GM19452 (cell line): ENCODE data around the gene CERS2.
A peak's percentile ranks its signal among the peaks of the same experiment; 100 is the strongest.
"Not testable (repeated sequence)": the region's sequence is repeated elsewhere in the genome, so short reads cannot be mapped to it uniquely, and the experiment has no call there.

Experiments used
- ATAC-seq: cut with Tn5 transposase; IDR thresholded peaks from one replicate; pipeline ENCODE4 v1.9.1; 2021; ENCODE audit not compliant: unreplicated experiment

Gene CERS2

DNA sequence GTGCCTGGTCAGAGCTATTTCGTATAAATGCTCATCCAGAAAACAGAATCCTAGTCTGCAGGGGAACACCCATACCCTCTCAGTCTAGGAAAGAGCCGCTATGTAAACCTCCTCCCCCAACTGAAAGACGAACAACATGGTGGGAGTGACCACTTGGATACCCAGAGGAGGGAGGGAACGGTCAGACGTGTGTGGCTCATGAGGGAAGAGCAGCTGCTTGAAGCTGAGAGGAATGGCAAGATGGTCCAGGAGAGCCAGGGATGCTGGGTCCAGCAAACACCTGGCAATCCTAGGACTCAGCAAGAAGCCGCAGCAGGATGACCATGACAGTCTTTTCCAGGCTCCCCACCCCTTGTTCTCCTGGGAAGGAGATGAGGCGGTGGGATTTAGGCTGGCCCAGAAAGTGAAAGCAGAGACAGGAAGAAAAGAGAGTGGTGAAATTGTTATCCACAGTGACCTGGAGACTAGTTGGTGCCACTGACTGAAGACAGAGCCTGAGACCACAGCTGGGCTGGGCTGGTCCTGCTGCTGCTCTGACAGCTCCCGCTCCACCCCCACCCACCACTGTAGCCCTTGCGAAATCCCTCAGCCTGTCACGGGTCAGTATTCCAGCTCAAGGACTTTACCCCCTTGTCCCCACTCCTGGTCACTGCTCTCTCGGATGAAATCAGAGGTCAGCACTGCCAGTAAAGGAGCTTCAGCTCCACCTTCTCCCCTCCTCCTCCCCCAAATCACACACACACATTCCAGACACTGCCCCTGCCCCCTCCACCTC is 3.6 kb downstream of the CERS2 start:
- ATAC-seq: no peak

DNA sequence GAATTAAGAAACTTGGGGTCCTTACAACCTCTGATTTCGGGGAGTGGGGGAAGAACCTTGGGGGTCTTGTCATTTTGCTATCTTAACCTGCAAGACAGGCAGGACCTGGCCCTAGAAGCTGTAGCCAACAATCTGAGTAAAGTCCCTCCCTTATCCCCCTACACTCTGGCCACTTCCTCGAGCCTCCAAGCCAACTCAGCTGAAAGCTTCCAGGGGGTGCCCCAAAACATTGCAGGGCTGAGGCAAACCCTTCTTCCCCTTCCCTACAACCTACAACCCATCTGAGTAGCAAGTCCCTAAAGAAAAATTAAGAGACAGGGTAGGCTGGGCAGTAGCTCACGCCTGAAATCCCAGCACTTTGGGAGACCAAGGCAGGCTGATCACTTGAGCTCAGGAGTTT is 5.0 kb downstream of the CERS2 start:
- no peak for ATAC-seq

DNA sequence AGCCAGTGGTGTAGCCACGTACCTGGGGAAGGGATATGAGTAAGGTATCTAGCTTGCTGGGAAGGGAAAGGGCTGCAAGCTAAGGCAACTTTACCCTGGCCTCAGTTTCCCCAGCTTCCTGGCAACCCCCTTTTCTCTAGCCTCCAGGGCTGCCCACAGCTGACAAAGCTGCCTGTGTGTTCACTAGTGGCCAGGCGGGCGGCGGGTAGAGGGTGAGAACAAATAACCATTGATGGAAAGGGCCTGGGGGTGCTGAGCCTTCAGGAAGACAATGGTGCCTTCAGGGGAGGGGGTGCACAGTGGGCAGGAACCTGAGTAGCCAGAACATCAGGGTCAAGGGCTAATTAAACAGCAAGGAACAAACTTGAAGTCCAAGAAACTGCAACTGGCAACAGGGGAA is 6.1 kb downstream of the CERS2 start:
- ATAC-seq: no peak

DNA sequence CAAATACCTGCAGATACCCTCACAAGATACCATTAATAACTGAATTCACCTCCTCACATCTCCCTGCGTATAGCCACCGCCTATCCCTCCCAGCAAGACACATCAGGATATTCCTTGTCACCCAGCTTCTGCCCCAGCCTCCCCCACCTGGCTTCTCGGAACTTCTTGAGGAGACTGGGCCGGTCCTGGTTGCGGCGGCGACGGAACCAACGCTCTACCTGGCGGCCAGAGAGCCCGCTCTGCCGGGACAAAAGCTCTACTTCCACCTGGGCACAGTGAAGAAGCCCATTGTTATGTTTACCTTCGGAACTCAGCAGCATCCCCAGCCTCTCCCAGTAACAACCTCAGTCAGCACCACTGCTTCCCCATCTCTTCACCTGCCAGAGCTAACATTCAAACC is 6.7 kb downstream of the CERS2 start:
- ATAC-seq: no peak

DNA sequence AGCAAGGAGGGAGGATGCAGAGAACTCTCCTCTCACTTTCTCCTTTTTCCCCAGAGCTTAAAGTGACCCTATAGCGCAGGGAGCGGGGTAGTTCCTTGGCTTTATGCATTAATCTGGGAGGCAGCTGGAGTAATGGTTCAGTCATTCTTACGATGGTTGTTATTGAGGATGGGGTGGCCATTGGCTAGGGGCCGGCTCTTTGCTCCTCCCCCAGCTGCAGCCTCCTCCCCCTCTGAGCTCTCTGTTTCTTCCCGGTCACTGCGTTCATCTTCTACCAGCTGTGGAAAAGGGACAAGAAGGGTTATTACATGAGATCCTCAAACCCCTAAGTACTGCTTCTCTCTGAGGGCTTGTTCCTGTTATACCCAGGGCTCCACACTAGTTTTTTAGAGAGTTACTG is 8.6 kb downstream of the CERS2 start:
- no peak for ATAC-seq

DNA sequence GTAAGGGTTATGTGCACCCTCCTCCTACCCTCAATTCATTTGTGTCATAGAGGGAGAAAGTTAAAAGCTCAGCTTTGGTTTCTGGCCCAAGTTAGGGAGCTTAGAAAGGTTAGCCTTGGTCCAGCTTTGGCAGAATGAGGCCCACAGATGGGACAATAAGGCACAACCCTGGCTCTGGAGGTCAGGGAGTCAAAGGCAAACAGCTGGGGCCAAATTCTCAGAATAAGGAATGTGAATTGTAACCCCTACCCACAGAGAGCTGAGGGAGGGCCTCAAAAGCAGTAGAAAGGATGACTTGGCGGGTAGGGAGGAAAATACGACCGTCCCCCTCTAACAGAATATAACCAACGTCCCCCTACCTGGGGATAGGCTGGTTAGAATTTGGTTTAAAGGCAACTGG is 9.0 kb downstream of the CERS2 start:
- ATAC-seq: no peak

DNA sequence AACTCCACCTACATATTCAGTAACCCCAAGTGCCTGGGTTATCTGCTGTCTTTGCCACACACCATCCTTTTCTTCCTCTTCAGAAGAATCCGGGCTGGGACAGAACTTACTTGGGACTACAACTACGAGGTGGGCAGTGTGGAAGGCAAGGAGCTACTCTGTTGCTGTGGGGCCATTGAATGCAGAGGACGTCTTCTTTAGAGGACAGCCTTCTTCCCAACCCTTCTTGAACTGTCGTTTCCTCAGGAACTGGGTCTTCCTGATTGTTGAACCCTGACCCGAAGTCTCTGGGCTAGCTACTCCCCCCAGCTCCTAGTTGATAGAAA is 10.5 kb downstream of the CERS2 start:
- no peak for ATAC-seq

DNA sequence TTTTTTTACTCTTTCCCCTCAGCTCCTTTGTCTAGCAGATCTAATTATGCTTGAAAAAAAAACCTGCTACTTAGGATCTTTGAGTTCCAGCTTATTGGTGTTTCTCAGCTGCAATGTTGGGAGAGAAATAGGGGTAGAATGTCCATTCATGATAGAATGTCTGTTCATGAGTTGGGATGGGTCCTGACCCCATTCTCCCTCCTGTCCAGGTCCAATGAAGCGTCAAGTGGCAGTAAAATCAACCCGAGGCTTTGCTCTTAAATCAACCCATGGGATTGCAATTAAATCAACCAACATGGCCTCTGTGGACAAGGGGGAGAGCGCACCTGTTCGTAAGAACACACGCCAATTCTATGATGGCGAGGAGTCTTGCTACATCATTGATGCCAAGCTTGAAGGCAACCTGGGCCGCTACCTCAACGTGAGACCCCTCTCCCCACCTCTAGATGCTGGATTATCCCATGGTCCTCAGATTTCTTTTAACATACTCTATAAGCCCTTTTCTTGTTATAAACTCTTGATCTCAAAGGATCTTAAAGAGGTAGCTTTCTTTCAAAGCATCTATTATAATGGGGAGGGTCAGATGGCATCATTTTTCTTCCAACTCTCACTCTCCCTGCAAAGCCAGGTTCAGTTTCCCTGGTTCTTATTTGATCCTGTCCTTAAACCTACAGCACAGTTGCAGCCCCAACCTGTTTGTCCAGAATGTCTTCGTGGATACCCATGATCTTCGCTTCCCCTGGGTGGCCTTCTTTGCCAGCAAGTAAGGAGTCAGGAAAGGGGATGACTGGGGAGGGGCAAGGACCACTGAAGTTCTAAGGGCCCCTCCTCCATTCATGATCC is 11.1 kb downstream of the CERS2 start:
- no peak for ATAC-seq

DNA sequence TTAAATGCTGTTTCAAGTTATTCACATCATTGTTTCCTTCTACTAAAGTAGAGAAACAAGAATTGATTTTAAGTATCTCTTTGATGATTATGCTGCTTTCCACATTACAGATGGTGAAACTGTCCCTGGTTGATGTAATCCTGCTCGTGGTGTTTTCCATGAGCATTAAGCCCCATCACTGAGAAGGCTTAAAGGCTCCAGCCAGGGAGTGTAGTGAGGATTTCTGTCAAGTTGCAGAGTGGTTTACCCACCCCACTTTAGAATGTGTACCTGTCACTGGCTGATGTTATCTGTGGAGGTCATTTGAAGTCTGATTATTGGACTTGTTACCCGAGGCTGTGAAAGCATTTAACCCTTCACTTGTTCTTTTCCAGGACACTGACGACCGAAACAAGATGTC is 12.9 kb downstream of the CERS2 start:
- no peak for ATAC-seq

DNA sequence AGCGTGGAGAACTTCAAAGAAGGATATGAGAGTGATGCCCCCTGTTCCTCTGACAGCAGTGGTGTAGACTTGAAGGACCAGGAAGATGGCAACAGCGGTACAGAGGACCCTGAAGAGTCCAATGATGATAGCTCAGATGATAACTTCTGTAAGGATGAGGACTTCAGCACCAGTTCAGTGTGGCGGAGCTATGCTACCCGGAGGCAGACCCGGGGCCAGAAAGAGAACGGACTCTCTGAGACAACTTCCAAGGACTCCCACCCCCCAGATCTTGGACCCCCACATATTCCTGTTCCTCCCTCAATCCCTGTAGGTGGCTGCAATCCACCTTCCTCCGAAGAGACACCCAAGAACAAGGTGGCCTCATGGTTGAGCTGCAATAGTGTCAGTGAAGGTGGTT is 14.0 kb downstream of the CERS2 start:
- no peak for ATAC-seq

DNA sequence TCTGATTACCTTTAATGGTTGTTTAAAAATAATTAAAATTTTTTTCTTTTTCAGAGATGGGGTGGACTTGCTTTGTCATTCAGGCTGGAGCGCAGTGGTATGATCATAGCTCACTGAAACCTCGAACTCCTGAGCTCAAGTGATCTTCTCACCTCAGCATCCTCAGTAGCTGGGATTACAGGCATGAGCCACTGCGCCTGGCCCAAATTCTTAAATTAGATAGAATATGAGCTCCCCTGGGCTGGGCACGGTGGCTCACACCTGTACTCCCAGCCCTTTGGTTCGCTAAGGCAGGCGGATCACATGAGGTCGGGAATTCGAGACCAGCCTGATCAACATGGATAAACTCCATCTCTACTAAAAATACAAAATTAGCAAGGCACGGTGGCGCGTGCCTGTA is 17.0 kb downstream of the CERS2 start:
- ATAC-seq: no peak

DNA sequence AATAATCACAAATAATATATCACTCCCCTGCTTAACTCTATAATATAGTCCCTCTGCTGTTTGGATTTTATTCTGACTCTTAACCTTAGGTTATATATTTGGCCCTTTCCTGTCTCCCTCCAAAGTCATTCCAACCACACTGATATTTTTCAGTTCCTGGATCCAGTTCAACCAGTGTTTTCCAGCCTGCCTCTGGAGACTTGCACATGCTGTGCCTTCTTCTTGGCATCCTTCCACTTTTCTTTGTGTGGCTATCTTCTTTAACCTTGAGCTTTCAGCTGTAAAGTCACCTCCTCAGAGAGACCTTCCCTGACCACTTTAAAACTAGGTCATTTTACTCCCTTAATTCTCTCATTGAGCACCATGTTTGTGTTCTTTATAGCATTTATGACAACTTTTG is 19.4 kb downstream of the CERS2 start:
- no peak for ATAC-seq

DNA sequence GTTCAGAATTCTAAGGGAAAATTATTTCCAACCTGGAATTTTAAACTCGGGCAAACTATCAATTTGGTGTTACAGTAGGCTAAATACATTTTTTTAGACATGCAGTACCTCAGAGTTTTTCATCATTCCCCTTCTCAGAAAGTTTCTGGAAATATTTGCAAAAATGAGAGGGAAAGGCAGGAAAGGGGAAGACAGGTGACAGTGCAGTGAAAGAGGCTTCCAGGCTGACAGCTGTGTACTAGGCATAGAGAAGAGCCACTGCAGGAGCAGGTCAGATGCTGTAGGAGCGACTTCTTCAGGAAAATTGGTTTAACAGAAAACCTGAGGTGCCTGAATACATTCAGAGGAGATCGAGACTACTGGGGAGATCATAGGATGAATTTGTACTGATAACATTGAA is 19.9 kb downstream of the CERS2 start:
- ATAC-seq: no peak

DNA sequence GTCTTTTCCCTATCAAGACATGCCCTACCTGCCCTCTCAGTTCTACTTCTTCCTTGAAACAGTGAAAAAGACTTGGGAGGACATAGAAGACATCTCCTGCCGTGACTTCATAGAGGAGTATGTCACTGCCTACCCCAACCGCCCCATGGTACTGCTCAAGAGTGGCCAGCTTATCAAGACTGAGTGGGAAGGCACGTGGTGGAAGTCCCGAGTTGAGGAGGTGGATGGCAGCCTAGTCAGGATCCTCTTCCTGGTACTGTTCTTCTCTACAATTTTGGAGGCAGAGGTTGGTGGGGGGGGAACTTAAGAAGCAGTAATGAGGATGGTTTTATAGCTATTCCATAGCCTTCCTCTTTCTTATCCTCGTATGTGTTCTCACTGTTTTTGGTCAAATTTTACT is 29.8 kb downstream of the CERS2 start:
- ATAC-seq: no peak

DNA sequence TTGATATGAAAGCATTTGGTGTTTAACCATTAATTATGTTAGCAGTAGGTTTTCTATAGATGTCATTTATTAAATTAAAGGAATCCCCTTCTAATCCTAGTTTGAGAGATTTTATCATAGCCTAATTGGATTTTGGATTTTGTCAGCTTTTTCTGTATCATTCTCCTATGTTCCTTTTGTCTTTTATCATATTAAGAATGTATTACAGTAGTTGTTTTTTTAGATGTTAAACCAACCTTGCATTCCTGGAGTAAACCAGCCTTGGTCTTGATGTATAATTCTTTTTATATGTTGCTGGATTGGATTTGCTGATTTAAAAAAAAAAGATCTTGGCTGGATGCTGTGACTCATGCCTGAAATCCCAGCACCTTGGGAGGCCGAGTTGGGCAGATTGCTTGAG is 42.9 kb downstream of the CERS2 start:
- no peak for ATAC-seq

DNA sequence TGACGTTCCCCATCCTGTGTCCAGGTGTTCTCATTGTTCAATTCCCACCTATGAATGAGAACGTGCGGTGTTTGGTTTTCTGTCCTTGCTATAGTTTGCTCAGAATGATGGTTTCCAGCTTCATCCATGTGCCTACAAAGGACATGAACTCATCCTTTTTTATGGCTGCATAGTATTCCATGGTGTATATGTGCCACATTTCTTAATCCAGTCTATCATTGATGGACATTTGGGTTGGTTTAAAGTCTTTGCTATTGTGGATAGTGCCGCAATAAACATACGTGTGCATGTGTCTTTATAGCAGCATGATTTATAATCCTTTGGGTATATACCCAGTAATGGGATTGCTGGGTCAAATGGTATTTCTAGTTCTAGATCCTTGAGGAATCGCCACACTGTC is 45.9 kb downstream of the CERS2 start:
- not testable (repeated sequence) for ATAC-seq

DNA sequence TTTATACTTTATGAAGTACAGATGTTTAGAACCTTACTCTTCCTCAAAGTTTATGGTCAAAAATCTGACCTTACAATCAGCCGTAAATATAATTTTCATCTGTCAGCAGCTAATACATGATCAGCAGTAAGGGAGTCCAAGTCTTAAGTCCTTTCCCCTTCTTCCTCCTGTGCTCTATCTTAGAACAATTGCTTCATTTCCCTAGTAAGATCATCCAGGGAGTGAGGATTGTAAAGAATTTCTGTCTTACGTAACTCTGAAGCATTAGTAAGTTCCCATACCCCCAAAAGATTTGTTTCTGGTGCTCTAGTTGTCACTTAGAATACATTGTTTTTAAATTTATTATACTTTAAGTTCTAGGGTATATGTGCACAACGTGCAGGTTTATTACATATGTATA is 46.3 kb downstream of the CERS2 start:
- ATAC-seq: no peak

DNA sequence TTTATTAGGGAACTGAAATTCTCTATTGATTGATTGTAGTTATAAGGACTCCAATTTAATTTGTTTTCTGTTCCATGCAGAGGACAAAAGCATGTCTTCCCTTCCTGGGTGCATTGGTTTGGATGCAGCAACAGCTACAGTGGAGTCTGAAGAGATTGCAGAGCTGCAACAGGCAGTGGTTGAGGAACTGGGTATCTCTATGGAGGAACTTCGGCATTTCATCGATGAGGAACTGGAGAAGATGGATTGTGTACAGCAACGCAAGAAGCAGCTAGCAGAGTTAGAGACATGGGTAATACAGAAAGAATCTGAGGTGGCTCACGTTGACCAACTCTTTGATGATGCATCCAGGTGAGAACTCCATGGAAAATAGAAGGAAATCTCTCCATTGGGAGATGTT is 47.0 kb downstream of the CERS2 start:
- ATAC-seq: no peak

DNA sequence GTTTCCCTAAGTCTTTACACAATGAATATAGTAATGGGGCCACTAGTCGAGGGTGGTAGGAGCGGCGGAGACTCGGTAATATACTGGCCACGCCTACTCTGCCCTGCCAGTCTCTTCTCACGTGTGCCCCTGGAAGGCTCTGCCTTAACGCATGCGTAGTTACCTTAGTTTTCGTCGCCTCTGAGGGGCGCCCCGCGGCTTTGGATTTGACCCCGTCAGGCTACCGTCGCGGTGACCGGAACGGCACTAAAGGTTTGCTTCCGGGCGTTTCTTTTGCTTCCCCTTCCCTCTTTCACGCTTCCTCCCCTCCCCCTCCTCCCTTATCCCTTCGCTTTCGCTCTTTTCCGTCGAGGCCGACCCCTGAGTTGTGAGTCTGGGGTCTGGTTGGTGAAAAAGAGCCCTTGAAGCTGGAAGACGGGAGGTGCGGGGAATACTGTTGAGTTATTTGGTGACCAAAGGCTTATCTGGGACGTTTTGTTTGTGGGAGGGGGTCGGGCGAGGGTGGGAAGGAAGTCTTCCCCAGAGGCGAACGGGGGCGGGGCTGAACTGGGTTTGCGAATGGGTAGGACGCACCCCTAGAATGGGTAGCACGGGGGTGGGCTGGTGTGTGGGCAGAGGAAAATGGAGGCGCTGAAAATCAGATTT is 48.4 kb downstream of the CERS2 start, which contains the start of gene SETDB1:
Gene SETDB1 (plus strand): TSS at position 267 of the 645 bp plus-strand sequence. CDS start 1,352 bp downstream, outside the sequence.
- peak; percentile 82 for ATAC-seq

DNA sequence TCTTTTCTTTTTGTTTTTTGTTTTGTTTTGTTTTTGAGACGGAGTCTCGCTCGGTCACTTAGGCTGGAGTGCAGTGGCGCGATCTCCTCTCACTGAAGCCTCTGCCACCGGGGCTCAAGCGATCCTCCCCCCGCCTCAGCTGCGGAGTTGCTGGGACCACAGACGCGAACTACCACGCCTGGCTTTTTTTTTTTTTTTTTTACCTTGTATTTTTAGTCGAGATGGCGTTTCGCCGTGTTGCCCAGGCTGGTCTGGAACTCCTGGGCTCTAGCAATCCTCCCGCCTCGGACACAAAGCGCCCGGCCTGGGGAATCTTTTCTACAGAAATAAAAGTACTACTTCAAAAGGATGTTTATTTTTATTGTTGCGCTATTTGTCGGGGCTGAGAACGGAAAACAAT is 49.6 kb downstream of the CERS2 start:
- ATAC-seq: no peak

DNA sequence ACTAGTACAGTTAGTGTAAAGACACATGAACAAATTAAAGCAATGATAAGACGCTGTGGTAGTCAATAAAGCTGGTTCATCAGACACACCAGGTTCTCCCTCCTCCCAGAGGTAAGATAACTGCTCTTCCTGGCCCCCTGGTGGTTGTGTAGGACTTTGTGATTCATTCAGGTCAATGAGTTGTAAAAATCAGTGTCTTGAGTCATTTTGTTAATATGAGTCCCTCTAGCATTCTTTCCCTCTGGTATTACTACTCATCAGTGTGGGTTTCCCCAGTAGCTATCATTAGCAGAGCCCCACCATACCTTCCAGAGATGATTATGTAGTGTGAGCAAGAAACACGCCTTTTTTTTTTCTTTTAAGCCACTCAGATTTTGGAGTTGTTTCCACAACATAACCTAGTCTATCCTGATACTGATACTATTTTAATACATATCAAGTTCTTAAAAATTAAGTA is 52.1 kb downstream of the CERS2 start:
- peak; percentile 42 for ATAC-seq

DNA sequence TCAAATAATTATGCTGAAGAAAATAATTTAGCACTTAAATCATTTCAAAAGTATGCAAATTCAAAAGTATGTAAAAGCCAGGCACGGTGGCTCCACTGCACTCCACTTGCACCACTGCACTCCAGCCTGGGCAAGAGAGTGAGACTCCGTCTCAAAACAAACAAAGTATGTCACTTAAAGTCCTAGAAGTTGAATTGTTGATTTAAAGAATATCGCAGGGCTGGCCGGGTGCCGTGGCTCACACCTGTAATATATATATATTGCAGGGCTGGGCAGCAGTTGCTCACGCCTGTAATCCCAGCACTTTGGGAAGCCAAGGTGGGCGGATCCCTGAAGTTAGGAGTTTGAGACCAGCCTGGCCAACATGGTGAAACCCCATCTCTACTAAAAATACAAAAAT is 57.2 kb downstream of the CERS2 start:
- no peak for ATAC-seq
